ENCODE measurements around the gene MSH4.

DNA sequence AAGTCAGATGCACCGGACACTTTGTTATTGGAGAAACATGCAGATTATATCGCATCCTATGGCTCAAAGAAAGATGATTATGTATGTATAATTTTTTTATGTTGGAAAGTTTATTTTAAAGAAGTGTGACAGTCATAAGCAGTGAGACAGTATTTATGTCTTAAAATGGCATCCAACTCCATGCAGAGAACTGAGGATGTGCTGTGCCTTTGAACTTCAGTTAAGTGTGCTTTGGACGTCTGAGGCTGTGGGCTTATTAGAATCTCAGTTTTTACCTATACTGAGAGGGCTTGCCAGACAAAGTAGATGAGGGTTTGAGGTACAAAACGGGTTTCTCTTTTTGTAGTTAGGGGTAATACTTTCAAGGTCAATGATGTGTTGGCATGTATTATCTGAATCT is 9.2 kb upstream of the MSH4 start:
- TF ChIP-seq, protein P1, sequence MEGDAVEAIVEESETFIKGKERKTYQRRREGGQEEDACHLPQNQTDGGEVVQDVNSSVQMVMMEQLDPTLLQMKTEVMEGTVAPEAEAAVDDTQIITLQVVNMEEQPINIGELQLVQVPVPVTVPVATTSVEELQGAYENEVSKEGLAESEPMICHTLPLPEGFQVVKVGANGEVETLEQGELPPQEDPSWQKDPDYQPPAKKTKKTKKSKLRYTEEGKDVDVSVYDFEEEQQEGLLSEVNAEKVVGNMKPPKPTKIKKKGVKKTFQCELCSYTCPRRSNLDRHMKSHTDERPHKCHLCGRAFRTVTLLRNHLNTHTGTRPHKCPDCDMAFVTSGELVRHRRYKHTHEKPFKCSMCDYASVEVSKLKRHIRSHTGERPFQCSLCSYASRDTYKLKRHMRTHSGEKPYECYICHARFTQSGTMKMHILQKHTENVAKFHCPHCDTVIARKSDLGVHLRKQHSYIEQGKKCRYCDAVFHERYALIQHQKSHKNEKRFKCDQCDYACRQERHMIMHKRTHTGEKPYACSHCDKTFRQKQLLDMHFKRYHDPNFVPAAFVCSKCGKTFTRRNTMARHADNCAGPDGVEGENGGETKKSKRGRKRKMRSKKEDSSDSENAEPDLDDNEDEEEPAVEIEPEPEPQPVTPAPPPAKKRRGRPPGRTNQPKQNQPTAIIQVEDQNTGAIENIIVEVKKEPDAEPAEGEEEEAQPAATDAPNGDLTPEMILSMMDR (IDR thresholded peaks at IDR 0.05) = no peak
- no peak for TF ChIP-seq POLR2A (IDR thresholded peaks at IDR 0.05)

All from heart left ventricle (tissue), 13 donors.